SK-N-SH treated with all-trans-retinoic acid at 6 μM for 48 hours (cell line): ENCODE results near the gene SNRPB2.

ENCODE experiments used
- ARNTL ChIP-seq: fragments of 450-650 bp; formaldehyde crosslinking; IDR thresholded peaks from 2 replicates; pipeline ENCODE4 v1.5.0; 2020; ENCODE audit warnings: low read depth, mild to moderate bottlenecking, moderate library complexity, borderline replicate concordance
- BACH2 ChIP-seq: fragments of 250-450 bp; sonication (Bioruptor Pico); IDR thresholded peaks from 2 replicates; pipeline ENCODE4 v1.9.0; 2021; ENCODE audit warnings: mild to moderate bottlenecking, borderline replicate concordance
- GLIS3 ChIP-seq: fragments of 250-450 bp; sonication (Bioruptor Pico); IDR thresholded peaks from 2 replicates; pipeline ENCODE4 v1.5.0; 2020; ENCODE audit warnings: mild to moderate bottlenecking, moderate library complexity
- OSR1 ChIP-seq: fragments of 250-450 bp; sonication (Bioruptor Pico); IDR thresholded peaks from 2 replicates; pipeline ENCODE4 v1.8.0; 2022; ENCODE audit warnings: moderate library complexity, mild to moderate bottlenecking, inconsistent platforms
- RARB ChIP-seq: fragments of 250-450 bp; sonication (Bioruptor Pico); IDR thresholded peaks from 2 replicates; pipeline ENCODE4 v1.8.0; 2021; ENCODE audit warnings: mild to moderate bottlenecking, moderate library complexity
- SNAI2 ChIP-seq: fragments of 250-450 bp; sonication (Bioruptor Pico); IDR thresholded peaks from 2 replicates; pipeline ENCODE4 v1.5.0; 2020; ENCODE audit warnings: mild to moderate bottlenecking, moderate library complexity
- ZNF8 ChIP-seq: fragments of 450-650 bp; formaldehyde crosslinking; IDR thresholded peaks from 2 replicates; pipeline ENCODE4 v1.5.0; 2020; ENCODE audit warnings: mild to moderate bottlenecking, moderate library complexity
- TF ChIP-seq, protein P1 (sequence below): fragments of 250-450 bp; sonication (Bioruptor Pico); IDR thresholded peaks from 2 replicates; pipeline ENCODE4 v1.8.0; 2020; ENCODE audit warnings: mild to moderate bottlenecking, moderate library complexity, borderline replicate concordance
- TF ChIP-seq, protein P2 (sequence below): fragments of 250-450 bp; sonication (Bioruptor Pico); IDR thresholded peaks from 2 replicates; pipeline ENCODE4 v1.5.1; 2020; ENCODE audit warnings: low read depth, mild to moderate bottlenecking, moderate library complexity
- TF ChIP-seq, protein P3 (sequence below): fragments of 250-450 bp; sonication (Bioruptor Pico); IDR thresholded peaks from 2 replicates; pipeline ENCODE4 v1.5.0; 2020; ENCODE audit warnings: mild to moderate bottlenecking, moderate library complexity

DNA sequence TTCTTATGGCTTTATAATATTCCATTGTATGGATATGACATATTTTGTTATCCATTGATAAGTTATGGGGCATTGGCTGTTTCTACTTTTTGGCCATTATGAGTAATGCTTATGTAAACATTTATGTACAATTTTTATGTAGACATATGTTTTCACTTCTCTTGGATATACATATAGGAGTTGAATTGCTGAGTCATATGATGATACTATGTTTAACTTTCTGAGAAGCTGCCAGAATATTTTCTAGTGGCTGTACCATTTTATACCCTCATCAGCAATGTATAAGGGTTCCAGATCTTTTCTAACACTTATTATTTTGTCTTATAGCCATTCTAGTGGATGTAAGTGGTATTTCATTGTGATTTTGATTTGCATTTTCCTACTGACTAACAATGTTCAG lies 41.4 kb downstream of the SNRPB2 start:
- TF ChIP-seq, protein P1, sequence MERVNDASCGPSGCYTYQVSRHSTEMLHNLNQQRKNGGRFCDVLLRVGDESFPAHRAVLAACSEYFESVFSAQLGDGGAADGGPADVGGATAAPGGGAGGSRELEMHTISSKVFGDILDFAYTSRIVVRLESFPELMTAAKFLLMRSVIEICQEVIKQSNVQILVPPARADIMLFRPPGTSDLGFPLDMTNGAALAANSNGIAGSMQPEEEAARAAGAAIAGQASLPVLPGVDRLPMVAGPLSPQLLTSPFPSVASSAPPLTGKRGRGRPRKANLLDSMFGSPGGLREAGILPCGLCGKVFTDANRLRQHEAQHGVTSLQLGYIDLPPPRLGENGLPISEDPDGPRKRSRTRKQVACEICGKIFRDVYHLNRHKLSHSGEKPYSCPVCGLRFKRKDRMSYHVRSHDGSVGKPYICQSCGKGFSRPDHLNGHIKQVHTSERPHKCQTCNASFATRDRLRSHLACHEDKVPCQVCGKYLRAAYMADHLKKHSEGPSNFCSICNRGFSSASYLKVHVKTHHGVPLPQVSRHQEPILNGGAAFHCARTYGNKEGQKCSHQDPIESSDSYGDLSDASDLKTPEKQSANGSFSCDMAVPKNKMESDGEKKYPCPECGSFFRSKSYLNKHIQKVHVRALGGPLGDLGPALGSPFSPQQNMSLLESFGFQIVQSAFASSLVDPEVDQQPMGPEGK (CRISPR knock-in tag): no peak
- TF ChIP-seq OSR1 (CRISPR knock-in tag) (no peak), ZNF8 (no peak), SNAI2 (CRISPR knock-in tag) (no peak), RARB (CRISPR knock-in tag) (no peak), BACH2 (CRISPR knock-in tag) (no peak), GLIS3 (no peak), ARNTL (CRISPR knock-in tag) (no peak)
- TF ChIP-seq, protein P2, sequence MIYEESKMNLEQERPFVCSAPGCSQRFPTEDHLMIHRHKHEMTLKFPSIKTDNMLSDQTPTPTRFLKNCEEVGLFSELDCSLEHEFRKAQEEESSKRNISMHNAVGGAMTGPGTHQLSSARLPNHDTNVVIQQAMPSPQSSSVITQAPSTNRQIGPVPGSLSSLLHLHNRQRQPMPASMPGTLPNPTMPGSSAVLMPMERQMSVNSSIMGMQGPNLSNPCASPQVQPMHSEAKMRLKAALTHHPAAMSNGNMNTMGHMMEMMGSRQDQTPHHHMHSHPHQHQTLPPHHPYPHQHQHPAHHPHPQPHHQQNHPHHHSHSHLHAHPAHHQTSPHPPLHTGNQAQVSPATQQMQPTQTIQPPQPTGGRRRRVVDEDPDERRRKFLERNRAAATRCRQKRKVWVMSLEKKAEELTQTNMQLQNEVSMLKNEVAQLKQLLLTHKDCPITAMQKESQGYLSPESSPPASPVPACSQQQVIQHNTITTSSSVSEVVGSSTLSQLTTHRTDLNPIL (CRISPR knock-in tag): no peak
- TF ChIP-seq, protein P3, sequence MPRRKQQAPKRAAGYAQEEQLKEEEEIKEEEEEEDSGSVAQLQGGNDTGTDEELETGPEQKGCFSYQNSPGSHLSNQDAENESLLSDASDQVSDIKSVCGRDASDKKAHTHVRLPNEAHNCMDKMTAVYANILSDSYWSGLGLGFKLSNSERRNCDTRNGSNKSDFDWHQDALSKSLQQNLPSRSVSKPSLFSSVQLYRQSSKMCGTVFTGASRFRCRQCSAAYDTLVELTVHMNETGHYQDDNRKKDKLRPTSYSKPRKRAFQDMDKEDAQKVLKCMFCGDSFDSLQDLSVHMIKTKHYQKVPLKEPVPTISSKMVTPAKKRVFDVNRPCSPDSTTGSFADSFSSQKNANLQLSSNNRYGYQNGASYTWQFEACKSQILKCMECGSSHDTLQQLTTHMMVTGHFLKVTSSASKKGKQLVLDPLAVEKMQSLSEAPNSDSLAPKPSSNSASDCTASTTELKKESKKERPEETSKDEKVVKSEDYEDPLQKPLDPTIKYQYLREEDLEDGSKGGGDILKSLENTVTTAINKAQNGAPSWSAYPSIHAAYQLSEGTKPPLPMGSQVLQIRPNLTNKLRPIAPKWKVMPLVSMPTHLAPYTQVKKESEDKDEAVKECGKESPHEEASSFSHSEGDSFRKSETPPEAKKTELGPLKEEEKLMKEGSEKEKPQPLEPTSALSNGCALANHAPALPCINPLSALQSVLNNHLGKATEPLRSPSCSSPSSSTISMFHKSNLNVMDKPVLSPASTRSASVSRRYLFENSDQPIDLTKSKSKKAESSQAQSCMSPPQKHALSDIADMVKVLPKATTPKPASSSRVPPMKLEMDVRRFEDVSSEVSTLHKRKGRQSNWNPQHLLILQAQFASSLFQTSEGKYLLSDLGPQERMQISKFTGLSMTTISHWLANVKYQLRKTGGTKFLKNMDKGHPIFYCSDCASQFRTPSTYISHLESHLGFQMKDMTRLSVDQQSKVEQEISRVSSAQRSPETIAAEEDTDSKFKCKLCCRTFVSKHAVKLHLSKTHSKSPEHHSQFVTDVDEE: no peak
